K562 (cell line): ENCODE results near the gene ABLIM2. TPM values are rescaled to one million over a fixed set of nuclear protein-coding genes. Genes with fewer than 3 reads are reported as not detected.

ENCODE experiments used
- ATAC-seq: fragments of 200-7000 bp; cut with Tn5 transposase; 3 replicates; pipeline ENCODE4 v1.9.1; 2020; ENCODE audit warnings: moderate library complexity
- BruUV-seq: library from RNA; stranded (reverse); fragments of 400-500 nt; replicated peaks from 2 replicates; lab custom pipeline; 2021; lab: Mats Ljungman, UMichigan
- CTCF ChIA-PET: fragments of 300-600 bp; formaldehyde crosslinking; extraction: SDS; loops from one replicate; lab custom pipeline; 2021; ENCODE audit warnings: low intra/inter-chr PET ratio; lab: Yijun Ruan, JAX
- POLR2A ChIA-PET: fragments of 300-600, 350-650 bp; sonication (Branson Sonifier 250); formaldehyde crosslinking; extraction: SDS; loops from one replicate; lab custom pipeline; 2021; ENCODE audit warnings: antibody characterized with exemption, inconsistent platforms; lab: Yijun Ruan, JAX
- DNase-seq, 4 experiments: peaks; one replicate each; pipeline versions ENCODE4 v3.0.0 to v3.0.0-alpha.2; 2011 to 2018; ENCODE audit warnings: low spot score in 3 of 4, mixed read lengths in 3 of 4; ENCODE audit errors: extremely low read depth in 1 of 4
- FAIRE-seq: peaks from 2 replicates; lab custom pipeline; 2011; peaks lifted over from hg19 to GRCh38; lab: Jason Lieb, UNC
- H2AFZ ChIP-seq: 2 replicates; pipeline ENCODE4 v1.6.0; 2011; ENCODE audit warnings: low read depth, low read length, control low read depth, inconsistent platforms
- H3K27ac ChIP-seq: fragments of 200-600 bp; 3 replicates; pipeline ENCODE4 v1.8.0; 2011; ENCODE audit warnings: low read depth, mild to moderate bottlenecking, control low read depth, inconsistent platforms, low read length, moderate library complexity, mixed read lengths; ENCODE audit errors: extremely low read depth
- H3K27me3 ChIP-seq, 2 experiments: fragments of 300-600 bp in 1 of 2; 2 replicates in 1 of 2; 3 replicates in 1 of 2; pipeline versions ENCODE4 v1.6.0 to v1.8.0; 2011; ENCODE audit warnings: inconsistent platforms in 2 of 2, low read length in 2 of 2, mild to moderate bottlenecking in 1 of 2, mixed read lengths in 1 of 2, moderate library complexity in 1 of 2; ENCODE audit not compliant: control insufficient read depth in 2 of 2, insufficient read depth in 2 of 2
- H3K36me3 ChIP-seq: fragments of 300-600 bp; 3 replicates; pipeline ENCODE4 v1.8.0; 2011; ENCODE audit warnings: mild to moderate bottlenecking, low read length, inconsistent platforms; ENCODE audit not compliant: control insufficient read depth, insufficient read depth
- H3K4me1 ChIP-seq, 2 experiments: fragments of 200-600 bp in 1 of 2; replicated peaks in 1 of 2; 2 replicates in 1 of 2; 3 replicates in 1 of 2; pipeline versions ENCODE4 v1.5.1 to v1.8.0; 2011; ENCODE audit warnings: inconsistent platforms in 2 of 2, low read length in 2 of 2, mild to moderate bottlenecking in 1 of 2, mixed read lengths in 1 of 2, moderate library complexity in 1 of 2; ENCODE audit not compliant: control insufficient read depth in 2 of 2, insufficient read depth in 2 of 2
- H3K4me2 ChIP-seq: 2 replicates; pipeline ENCODE4 v1.6.1; 2011; ENCODE audit warnings: low read length, control low read depth, inconsistent platforms, mixed read lengths; ENCODE audit not compliant: insufficient read depth
- H3K4me3 ChIP-seq: fragments of 200-600 bp; sonication (generic), shearing (Covaris generic); 2 replicates; pipeline ENCODE4 v1.5.1; 2016; ENCODE audit warnings: control low read depth, inconsistent platforms
- H3K79me2 ChIP-seq: fragments of 200-600 bp; 3 replicates; pipeline ENCODE4 v1.8.0; 2011; ENCODE audit warnings: low read length, inconsistent platforms; ENCODE audit not compliant: control insufficient read depth, insufficient read depth
- H3K9ac ChIP-seq, 2 experiments: 2 replicates each; pipeline versions ENCODE4 v1.6.0 to v1.6.1; 2011; ENCODE audit warnings: low read depth in 2 of 2, low read length in 2 of 2, control low read depth in 1 of 2, inconsistent platforms in 1 of 2, mild to moderate bottlenecking in 1 of 2, mixed read lengths in 1 of 2; ENCODE audit not compliant: insufficient read depth in 1 of 2
- H3K9me1 ChIP-seq: one replicate; pipeline ENCODE4 v1.6.0; 2011; ENCODE audit warnings: inconsistent platforms, mild to moderate bottlenecking, low read length, moderate library complexity; ENCODE audit not compliant: control insufficient read depth, insufficient read depth
- H3K9me3 ChIP-seq: replicated peaks from 2 replicates; pipeline ENCODE4 v1.5.1; 2011; ENCODE audit warnings: low read depth, low read length, inconsistent platforms; ENCODE audit not compliant: control insufficient read depth, insufficient read depth
- H4K20me1 ChIP-seq: replicated peaks from 2 replicates; pipeline ENCODE4 v1.6.1; 2011; ENCODE audit warnings: low read length, inconsistent platforms, mixed read lengths; ENCODE audit not compliant: control insufficient read depth, insufficient read depth
- ATF1 ChIP-seq, 2 experiments: fragments of 450-650 bp in 1 of 2; IDR thresholded peaks; 2 replicates each; pipeline ENCODE4 v1.6.1; 2016; ENCODE audit warnings: missing compliant biosample characterization in 1 of 2, missing genetic modification characterization in 1 of 2
- COPS2 ChIP-seq: fragments of 450-650 bp; conservative IDR thresholded peaks from 2 replicates; pipeline ENCODE4 v1.6.1; 2016; ENCODE audit warnings: mild to moderate bottlenecking, moderate library complexity
- GTF2F1 ChIP-seq: IDR thresholded peaks from 2 replicates; pipeline ENCODE4 v1.6.1; 2011; ENCODE audit warnings: low read depth, low read length, improper control_type of control experiment
- RUNX1 ChIP-seq: sonication (generic); IDR thresholded peaks from 2 replicates; pipeline ENCODE4 v1.6.1; 2016; ENCODE audit warnings: antibody characterized with exemption, low read depth
- ZFX ChIP-seq: sonication (generic); formaldehyde crosslinking; IDR thresholded peaks from 2 replicates; pipeline ENCODE4 v1.8.0; 2022; ENCODE audit warnings: mild to moderate bottlenecking, missing genetic modification reagents, moderate library complexity
- WGBS: fragments of 100-300 bp; shearing (Covaris generic); methylation state at CpG from one replicate; pipeline ENCODE4 v1.1.6; 2016; ENCODE audit warnings: low coverage, mixed read lengths; ENCODE audit not compliant: insufficient coverage; ENCODE audit errors: missing lambda C conversion rate; 5-methylcytosine and 5-hydroxymethylcytosine counted together
- in situ Hi-C: fragments of 300-500 bp; cut with MboI; formaldehyde crosslinking; loops from 4 replicates; pipeline ENCODE4 v1.15.0; 2018; ENCODE audit warnings: inconsistent platforms, mixed read lengths
- intact Hi-C: fragments of 100-400 bp; cut with micrococcal nuclease; formaldehyde crosslinking; loops from 2 replicates; pipeline ENCODE4 v1.14.2; 2022
- polyA plus RNA-seq, 8 experiments: library from polyadenylated mRNA; depleted of rRNA in 4 of 8; stranded (reverse) in 5 of 8; unstranded in 3 of 8; fragments of >200 nt; fragmentation: Nextera tagmentation in 2 of 8; fragmentation: Illumina TruSeq in 1 of 8; extraction: Ambion mirVana in 2 of 8; extraction: Trizol in 1 of 8; gene quantifications; 2 replicates each; pipeline versions ENCODE4 v1.2.1 to v1.2.3, GENCODE V29; 2011 to 2014; ENCODE audit warnings: inconsistent platforms in 1 of 8, missing spikeins in 1 of 8
- total RNA-seq, 7 experiments: library from RNA; depleted of rRNA in 6 of 7; stranded (reverse); fragments of >200 nt in 6 of 7; fragmentation: Illumina TruSeq in 2 of 7; extraction: Trizol in 2 of 7; gene quantifications; 2 replicates each; pipeline versions ENCODE4 v1.2.1 to v1.2.3, GENCODE V29; 2011 to 2021; ENCODE audit warnings: low replicate concordance in 1 of 7

ABLIM2 gene
- total and polyA plus RNA-seq, 9 of the 15 experiments (the other 6 are each of a cell fraction or from before 2014, with no cell fraction given): not detected

DNA sequence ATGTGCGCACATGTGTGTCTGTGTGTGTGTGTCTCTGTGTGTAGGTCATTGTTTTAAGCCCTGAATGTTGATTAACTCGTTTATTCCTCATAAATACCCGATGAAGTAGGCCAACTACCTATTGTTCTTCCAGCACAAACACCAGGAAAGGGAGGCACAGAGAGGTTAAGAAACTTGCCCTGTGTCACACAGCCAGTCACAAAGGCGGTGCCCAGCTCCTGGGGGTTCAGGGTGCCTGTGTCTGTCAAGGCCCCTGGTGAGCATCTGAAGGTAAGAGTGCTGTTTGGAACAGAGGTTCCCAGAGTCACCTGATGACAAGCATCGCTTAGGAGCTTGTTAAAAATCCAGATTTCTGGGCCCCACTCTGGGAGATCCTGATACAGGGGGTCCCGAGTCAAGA lies 22.5 kb upstream of the ABLIM2 start:
- no peak for DNase-seq
- POLR2A ChIA-PET: interaction anchor here (0.7 to 1.1 kb wide), 2 partner anchors 18 to 140 kb away, joined by 3 read pairs; partner anchors contain the start of gene SH3TC1
- H4K20me1 ChIP-seq: peaks cover 11% of the 10 kb centered on the region
- no peak overlapping the region for H2AFZ ChIP-seq
- CTCF ChIA-PET: no interaction called here
- H3K4me3 ChIP-seq: no peak overlapping the region
- H3K4me2 ChIP-seq: no peak overlapping the region
- 20% methylated on average over 6 of the region's 6 CpGs for WGBS
- H3K9me3 ChIP-seq: no peaks in the 10 kb centered on the region; the same call in 1 of the 2 replicates
- peaks cover 2 to 19% of the 10 kb centered on the region in 2 experiments; a peak in 2 of 5 replicates for H3K4me1 ChIP-seq
- ATAC-seq: no peak
- H3K36me3 ChIP-seq: no peaks in the 10 kb centered on the region
- H3K79me2 ChIP-seq: no peaks in the 10 kb centered on the region
- FAIRE-seq: no peak
- BruUV-seq: no TSS peak
- H3K9ac ChIP-seq: no peak overlapping the region
- intact Hi-C loops: no loop called here
- peaks cover 5 to 22% of the 10 kb centered on the region in 2 experiments; a peak in 3 of 5 replicates for H3K27me3 ChIP-seq
- in situ Hi-C loops: no loop called here
- no peak overlapping the region for H3K27ac ChIP-seq
- peaks cover 3% of the 10 kb centered on the region for H3K9me1 ChIP-seq
- TF ChIP-seq GTF2F1 (no peak), RUNX1 (no peak), COPS2 (no peak), ZFX (CRISPR knock-in tag) (no peak), ATF1 (CRISPR knock-in tag; IDR thresholded peaks at IDR 0.05) (no peak), ATF1 (tag; IDR thresholded peaks at IDR 0.05) (no peak)
